ENCODE data around the gene ATXN1.
A peak's percentile ranks its signal among the peaks of the same experiment; 100 is the strongest.
"Not testable (repeated sequence)": the region's sequence is repeated elsewhere in the genome, so short reads cannot be mapped to it uniquely, and the experiment has no call there.

The ATXN1 gene

GRCh38 chr6:16718356-16718755 is 42.9 kb downstream of the ATXN1 start:
- no peak for DNase-seq

GRCh38 chr6:16717275-16717942 is 43.9 kb downstream of the ATXN1 start:
- no peak for DNase-seq

- DNase-seq = no peak
Measured at GRCh38 chr6:16716321-16716858, 44.9 kb downstream of the ATXN1 start.

- DNase-seq = no peak
Measured at GRCh38 chr6:16713597-16713996, 47.7 kb downstream of the ATXN1 start.

GRCh38 chr6:16712931-16713484 is 48.3 kb downstream of the ATXN1 start:
- DNase-seq = peak; percentile 84

DNA sequence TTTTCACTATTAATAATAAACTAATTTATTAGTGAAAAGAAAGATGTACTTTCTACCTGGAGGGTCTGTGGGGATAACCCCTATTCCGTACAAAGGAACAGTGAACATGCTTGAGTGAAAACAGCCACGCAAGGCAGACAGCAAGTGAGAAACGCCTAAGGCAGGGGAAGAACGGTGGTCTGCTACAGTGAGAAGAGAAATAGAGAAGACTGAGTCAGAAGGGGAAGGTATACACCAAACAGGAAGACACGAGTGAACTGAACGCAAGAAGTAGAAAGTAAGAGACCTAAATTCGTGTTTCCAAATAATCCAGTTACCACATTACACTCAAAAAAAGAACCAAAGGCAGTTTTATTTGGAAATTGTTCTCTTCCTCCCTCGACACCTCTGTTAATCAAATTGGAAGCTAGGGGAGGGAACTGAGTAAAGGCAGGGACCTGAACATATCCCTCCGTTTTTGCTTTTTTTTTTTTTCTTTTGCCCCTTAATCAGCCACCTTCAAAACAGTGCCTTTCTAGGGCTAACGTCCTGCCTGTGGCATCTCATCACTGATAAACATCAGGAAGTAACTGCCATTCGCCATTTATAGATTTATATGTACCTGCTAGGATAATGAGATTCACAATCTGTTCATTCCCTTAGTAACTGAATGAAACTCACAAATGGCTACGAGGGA is 48.9 kb downstream of the ATXN1 start:
- peak; percentile 83 for DNase-seq

DNA sequence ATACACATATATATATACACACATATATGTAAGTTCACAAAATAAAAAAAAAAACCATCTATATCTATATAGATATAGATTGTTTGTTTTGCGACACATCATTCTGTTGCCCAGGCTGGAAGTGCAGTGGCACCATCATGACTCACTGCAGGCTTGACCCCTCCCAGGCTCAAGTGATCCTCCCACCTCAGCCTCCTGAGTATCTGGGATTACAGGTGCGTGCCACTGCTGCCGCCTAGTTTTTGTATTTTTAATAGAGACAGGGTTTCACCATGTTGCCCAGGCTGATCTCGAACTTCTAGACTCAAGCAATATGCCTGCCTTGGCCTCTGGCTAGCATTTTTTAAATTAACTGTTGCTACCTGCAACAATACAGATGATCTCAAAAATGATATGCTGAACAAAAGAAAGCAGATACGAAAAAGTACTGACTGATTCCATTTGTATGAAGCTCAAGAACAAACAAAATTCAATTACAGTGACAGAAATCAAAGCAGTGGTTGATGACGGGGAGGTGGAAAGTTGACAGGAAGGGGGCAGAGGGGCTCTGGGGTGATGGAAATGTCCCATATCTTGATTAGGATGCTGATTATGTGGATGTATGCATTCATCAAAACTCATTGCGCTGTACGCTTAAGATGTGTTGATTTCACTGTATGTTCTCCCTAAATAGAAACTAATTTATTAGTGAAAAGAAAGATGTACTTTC is 49.6 kb downstream of the ATXN1 start:
- DNase-seq = peak; percentile 75

DNA sequence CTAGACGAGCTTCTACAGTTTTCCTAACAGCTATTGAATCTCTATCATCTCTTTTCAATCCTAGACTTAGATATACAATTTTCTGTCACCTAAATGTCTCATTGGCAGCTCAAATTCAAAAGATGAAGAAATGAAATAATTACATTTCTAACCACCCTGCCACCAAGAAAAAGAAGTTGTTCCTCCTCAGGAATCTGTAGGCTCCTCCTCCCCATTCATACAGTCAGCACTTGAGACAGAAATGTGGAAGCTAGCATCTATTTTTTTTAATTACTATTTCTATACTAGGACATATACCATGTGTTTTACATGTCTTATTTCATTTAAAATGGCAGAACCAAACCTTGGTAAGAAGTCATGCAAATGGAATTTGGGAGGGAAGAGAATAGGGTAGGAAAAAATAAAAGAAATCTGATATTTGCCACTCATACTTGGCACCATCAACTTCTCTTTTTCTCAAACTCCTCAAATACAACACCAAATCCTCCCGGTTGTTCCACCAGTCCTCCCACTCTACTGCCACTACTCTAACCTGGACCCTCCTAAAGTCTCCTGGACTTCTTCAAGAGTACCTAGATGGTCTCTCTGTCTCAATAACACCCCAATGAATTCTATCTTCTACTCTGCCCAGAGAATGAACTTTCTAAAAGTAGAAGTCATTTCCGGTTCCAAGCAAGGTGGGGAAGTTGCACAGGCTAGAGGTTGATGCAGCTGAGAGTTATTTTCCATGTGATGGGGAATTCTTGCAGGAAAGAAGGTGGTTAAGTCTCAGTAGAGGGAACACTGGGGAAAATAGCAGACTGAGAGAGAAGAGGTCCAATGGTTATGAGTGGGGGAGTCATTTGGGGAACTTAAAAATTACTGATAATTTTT is 54.1 kb downstream of the ATXN1 start:
- no peak for DNase-seq

DNA sequence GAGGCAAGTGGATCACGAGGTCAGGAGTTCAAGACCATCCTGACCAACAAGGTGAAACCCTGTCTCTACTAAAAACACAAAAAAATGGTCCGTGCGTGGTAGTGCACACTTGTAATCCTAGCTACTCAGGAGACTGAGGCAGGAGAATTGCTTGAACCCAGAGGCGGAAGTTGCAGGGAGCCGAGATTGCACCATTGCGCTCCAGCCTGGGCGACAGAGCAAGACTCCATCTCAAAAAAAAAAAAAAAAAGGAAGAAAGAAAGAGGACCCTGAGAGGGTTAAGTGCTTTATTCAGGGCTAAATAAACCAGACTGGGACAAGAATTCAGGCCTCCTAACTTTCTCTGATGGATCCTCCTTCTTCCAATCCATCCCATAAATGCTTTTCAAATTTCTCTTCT is 54.8 kb downstream of the ATXN1 start:
- not testable (repeated sequence) for DNase-seq

GRCh38 chr6:16706029-16706428 is 55.2 kb downstream of the ATXN1 start:
- DNase-seq = no peak

DNA sequence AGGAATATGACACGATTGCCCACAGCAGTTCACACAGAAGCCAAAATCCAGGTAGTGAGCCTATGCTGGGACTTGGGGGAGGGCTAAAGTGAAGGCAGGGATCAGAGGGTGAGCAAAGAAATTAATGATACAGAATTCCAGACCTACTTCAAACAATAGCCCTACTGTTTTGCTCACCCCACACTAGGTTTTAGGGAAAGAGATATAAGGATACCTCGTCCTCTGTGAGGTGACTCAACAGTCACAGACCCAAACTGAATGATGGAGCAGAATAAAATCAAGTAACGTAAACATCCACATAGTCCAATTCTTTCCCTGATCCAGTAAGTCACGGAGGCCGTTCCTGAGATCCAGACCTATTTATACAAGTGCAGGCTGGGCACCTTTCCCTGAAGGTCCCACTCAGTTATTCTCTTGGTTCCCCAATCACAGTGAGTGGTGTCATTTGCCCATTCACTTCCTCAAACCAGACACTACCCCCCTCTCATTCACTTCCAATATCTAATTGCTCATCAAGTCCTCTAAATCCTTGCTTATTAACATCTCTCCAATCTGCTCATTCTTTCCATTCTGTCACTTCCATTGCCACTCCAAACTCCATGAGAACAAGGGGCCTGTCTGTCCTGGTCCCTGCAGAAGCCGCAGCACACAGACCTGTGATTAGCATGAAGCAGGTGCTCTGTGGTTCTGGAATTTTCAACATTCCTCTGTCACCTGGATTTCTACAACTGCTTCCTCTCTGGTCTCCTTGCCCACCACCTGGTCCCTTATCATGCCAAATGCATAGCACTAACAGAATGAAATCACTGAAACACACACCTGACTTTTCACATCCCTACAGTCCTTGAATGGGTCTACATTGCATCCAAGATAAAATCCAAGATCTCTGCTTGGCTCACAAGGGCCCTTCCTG is 55.9 kb downstream of the ATXN1 start:
- DNase-seq = no peak

GRCh38 chr6:16704401-16705045 is 56.7 kb downstream of the ATXN1 start:
- peak; percentile 89 for DNase-seq

DNA sequence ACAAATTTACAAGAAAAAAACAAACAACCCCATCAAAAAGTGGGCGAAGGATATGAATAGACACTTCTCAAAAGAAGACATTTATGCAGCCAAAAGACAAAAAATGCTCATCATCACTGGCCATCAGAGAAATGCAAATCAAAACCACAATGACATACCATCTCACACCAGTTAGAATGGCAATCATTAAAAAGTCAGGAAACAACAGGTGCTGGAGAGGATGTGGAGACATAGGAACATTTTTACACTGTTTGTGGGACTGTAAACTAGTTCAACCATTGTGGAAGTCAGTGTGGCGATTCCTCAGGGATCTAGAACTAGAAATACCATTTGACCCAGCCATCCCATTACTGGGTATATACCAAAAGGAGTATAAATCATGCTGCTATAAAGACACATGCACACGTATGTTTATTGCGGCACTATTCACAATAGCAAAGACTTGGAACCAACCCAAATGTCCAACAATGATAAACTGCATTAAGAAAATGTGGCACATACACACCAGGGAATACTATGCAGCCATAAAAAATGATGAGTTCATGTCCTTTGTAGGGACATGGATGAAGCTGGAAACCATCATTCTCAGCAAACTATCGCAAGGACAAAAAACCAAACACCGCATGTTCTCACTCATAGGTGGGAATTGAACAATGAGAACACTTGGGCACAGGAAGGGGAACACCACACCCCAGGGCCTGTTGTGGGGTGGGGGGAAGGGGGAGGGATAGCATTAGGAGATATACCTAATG is 58.5 kb downstream of the ATXN1 start:
- DNase-seq = not testable (repeated sequence)

DNA sequence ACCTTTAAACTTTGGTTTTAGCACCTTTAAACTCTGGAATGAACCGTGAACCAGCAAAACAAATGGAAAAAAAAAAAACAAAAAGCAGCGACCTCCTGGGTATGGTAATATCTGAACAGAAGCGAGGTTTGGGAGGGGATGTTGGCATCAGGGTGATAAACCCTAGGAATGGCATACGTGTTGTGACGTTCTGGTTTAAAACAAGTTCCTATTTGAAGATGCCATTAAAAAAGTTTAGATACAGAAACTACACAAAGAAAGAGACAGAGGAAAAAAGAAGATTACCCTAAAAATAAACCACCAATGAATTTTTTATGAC is 60.4 kb downstream of the ATXN1 start:
- DNase-seq = no peak

GRCh38 chr6:16700202-16700915 is 60.9 kb downstream of the ATXN1 start:
- peak; percentile 69 for DNase-seq

DNA sequence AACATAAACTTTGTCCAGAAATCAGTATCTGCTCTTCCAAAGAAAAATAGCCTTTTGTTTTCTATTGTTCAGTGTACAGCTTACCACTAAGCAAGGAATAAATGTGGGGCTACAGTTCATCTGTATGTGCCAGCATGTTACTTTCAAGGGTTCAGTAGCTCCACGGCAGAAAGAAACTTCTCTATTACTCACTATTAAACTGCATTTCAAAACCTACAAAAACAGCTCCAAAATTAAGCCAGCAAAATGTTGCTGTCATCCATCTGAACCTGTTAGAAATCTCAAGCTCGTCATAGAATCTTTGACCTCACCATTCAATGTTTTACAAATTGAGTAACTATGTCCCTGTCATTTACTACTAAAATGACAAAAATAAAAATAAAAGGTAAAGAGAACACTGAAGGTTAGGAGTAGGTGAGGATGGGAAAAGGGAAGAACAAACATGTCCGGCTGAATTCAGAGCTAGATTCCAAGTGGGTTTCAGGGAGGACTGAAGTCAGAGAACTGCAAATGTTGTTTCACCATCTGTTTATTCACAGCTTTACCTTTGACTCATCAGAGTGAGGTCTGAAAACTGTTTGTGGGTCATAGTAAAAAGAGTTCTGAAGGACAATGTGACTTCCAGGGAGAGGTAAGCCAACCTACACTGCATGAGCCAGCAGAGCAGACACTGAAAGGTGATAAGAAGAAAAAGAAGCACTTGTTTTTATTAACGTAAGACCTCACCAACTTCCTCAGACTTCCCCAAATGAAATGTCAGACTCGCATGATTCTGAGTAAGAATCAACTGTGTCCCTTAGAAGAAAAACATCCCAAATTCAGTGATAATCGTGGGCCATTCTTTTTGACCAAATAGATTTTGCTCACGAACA is 62.0 kb downstream of the ATXN1 start:
- peak; percentile 82 for DNase-seq

DNA sequence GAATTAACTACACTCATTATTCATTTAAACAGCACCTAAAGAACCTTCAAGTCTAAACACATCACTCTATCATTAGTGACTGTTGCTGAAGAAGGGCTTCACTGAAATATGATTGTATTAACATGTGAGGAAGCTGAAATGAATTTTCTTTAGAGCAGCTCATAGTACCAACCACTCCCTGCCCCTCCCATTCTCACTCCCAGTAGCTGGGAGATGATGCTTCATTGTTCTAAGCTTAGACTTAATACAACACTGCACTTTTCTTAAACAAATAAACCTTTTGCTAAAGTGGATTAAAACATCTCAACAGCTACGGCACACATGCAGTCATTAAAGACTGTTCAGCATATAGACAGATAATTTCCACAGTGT is 63.1 kb downstream of the ATXN1 start:
- peak; percentile 47 for DNase-seq

- DNase-seq = peak; percentile 49
Measured at GRCh38 chr6:16697437-16698161, 63.7 kb downstream of the ATXN1 start.
